Heart left ventricle (tissue), 16 donors: ENCODE measurements around the gene TJP1. TPM values are rescaled to one million over a fixed set of nuclear protein-coding genes. Genes with fewer than 3 reads are reported as not detected.
A peak's percentile ranks its signal among the peaks of the same experiment; 100 is the strongest.

Experiments used
- ATAC-seq, 4 donors: fragments of 200-7000 bp; cut with Tn5 transposase; one replicate each; pipeline ENCODE4 v1.9.1; 2020 to 2022; ENCODE audit warnings: moderate library complexity in 4 of 4, mild to moderate bottlenecking in 3 of 4, moderate number of reproducible peaks in 1 of 4
- DNase-seq, 5 donors: peaks; one replicate each; pipeline ENCODE4 v3.0.0-alpha.2; 2020
- H3K27ac ChIP-seq, 12 donors: fragments of 200-600 bp; sonication (generic) in 4 of 12; one replicate each; pipeline versions ENCODE4 v1.5.0 to v1.8.0; 2016 to 2022; ENCODE audit warnings: mild to moderate bottlenecking in 2 of 12
- H3K27me3 ChIP-seq, 9 donors: fragments of 200-600 bp; sonication (generic) in 2 of 9; one replicate each; pipeline versions ENCODE4 v1.5.1 to v1.8.0; 2016 to 2022; ENCODE audit warnings: mild to moderate bottlenecking in 3 of 9
- H3K36me3 ChIP-seq, 9 donors: fragments of 200-600 bp; sonication (generic) in 2 of 9; one replicate each; pipeline versions ENCODE4 v1.5.0 to v1.8.0; 2018 to 2022; ENCODE audit warnings: mild to moderate bottlenecking in 2 of 9
- H3K4me1 ChIP-seq, 12 donors: fragments of 200-600 bp; sonication (generic) in 4 of 12; one replicate each; pipeline versions ENCODE4 v1.5.0 to v1.8.0; 2016 to 2022; ENCODE audit warnings: mild to moderate bottlenecking in 3 of 12
- H3K4me3 ChIP-seq, 12 donors: fragments of 200-600 bp; sonication (generic) in 4 of 12; one replicate each; pipeline versions ENCODE4 v1.5.0 to v1.8.0; 2017 to 2022; ENCODE audit warnings: mild to moderate bottlenecking in 9 of 12, moderate library complexity in 4 of 12
- H3K9me3 ChIP-seq, 12 donors: fragments of 200-600 bp; sonication (generic) in 4 of 12; one replicate each; pipeline versions ENCODE4 v1.5.0 to v1.8.0; 2016 to 2022; ENCODE audit warnings: mild to moderate bottlenecking in 1 of 12
- POLR2A ChIP-seq, 2 donors: fragments of 450-650 bp; IDR thresholded peaks; one replicate each; pipeline ENCODE4 v1.6.1; 2017; ENCODE audit warnings: antibody characterized with exemption in 2 of 2, mild to moderate bottlenecking in 2 of 2, moderate library complexity in 2 of 2
- WGBS, 4 donors: extraction: QIAGEN DNeasy Blood & Tissue Kit in 2 of 4; methylation state at CpG; one replicate each; pipeline versions ENCODE4 v1.1.5 to v1.1.7; 2013 to 2018; 5-methylcytosine and 5-hydroxymethylcytosine counted together
- intact Hi-C, 10 donors: fragments of 100-400 bp; cut with DNase I; formaldehyde crosslinking; loops; one replicate each; pipeline versions ENCODE4 v1.11.1 to v1.14.2; 2022
- polyA plus RNA-seq, 2 donors: library from polyadenylated mRNA; stranded (reverse); fragments of 200-250 nt; gene quantifications; one replicate each; pipeline ENCODE4 v1.2.3, GENCODE V29; 2013
- total RNA-seq, 9 donors: library from RNA; depleted of rRNA in 2 of 9; stranded (reverse); fragments of >200 nt in 2 of 9; fragmentation: NEBNext Ultra II Directional in 3 of 9; extraction: Animal tissue kit (Norgen Biotek cat#: 25700) in 3 of 9; gene quantifications; one replicate each; pipeline versions ENCODE4 v1.1.0 to v1.2.4, GENCODE V29; 2016 to 2023
- TF ChIP-seq, protein P1 (sequence below), 12 donors: fragments of 200-600 bp; sonication (generic) in 4 of 12; IDR thresholded peaks; one replicate each; pipeline versions ENCODE4 v1.5.0 to v1.8.0; 2018 to 2022; ENCODE audit warnings: antibody characterized with exemption in 12 of 12, mild to moderate bottlenecking in 5 of 12
- donor health status: ischemic (EF 13 %, LVEDD 7.1; RV severe dilation, severe dysfunction).
- donor health status: healthy with polysubstance abuse.
- donor health status: DM: no; HTN: yes; CAD: no.
- donor health status: DM: no; HTN: no; CAD: no.
- donor health status: ischemic (EF 25% LVEDD 6.9; RV normal size, moderate dysfunction).
- donor health status: ischemic (EF 25% LVEDD 5.7; RV mildly dilated, moderate dysfunction).
- donor health status: healthy.
- donor health status: DM: yes; HTN: yes; CAD: no.
- donor health status: ischemic (EF 35%, LVEDD 5.7; RV mildly dilated, moderate dysfunction).
- donor health status: nonischemic (EF 11% LVEDD 7.7; RV severe dilation, severe dysfunction).
- donor health status: DM: yes; HTN: yes; CAD: no.
- donor health status: PGD.
- donor health status: ischemic (EF 29% LVEDD 5.4; RV normal size, mild dysfunction).
- donor health status: nonischemic (EF 23%, LVEDD 6.1; RV moderate dilation, normal function).

TJP1 gene
- total and polyA plus RNA-seq, 11 donors: 26.8 to 159 (median 105) TPM

DNA sequence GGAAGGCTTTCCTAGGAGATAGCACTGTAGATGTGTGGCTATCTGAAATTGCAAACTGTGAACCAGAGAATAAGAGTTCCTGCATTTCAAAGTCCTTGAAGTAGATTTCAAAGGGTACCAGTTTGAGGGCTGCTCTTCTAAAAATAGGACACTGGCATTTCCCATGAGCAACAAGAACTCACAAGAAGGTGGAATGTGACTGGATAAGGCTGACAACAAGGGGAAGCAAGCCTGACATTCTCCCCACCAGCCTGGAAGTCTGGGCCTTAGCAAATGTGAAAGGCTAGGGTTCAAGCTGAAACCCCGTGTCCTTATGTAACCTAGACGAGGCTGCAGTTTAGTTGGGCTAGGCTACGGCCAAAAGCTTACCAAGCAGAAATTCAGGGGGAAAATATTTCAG, 18.7 kb upstream of the TJP1 start:
- Histone ChIP-seq H3K9me3 (no peaks in the 10 kb centered on the region), H3K27ac (peak overlapping the region; percentile 53 to 95 (median 74)), H3K27me3 (peaks cover 0 to 3% (median 0%) of the 10 kb centered on the region in 9 donors), H3K4me3 (no peak overlapping the region), H3K4me1 (peaks cover 0 to 44% (median 14%) of the 10 kb centered on the region in 12 donors), H3K36me3 (no peaks in the 10 kb centered on the region)
- intact Hi-C loops: no loop called here
- TF ChIP-seq, protein P1, sequence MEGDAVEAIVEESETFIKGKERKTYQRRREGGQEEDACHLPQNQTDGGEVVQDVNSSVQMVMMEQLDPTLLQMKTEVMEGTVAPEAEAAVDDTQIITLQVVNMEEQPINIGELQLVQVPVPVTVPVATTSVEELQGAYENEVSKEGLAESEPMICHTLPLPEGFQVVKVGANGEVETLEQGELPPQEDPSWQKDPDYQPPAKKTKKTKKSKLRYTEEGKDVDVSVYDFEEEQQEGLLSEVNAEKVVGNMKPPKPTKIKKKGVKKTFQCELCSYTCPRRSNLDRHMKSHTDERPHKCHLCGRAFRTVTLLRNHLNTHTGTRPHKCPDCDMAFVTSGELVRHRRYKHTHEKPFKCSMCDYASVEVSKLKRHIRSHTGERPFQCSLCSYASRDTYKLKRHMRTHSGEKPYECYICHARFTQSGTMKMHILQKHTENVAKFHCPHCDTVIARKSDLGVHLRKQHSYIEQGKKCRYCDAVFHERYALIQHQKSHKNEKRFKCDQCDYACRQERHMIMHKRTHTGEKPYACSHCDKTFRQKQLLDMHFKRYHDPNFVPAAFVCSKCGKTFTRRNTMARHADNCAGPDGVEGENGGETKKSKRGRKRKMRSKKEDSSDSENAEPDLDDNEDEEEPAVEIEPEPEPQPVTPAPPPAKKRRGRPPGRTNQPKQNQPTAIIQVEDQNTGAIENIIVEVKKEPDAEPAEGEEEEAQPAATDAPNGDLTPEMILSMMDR (IDR thresholded peaks at IDR 0.05): no peak
- TF ChIP-seq POLR2A (IDR thresholded peaks at IDR 0.05): no peak
- WGBS, 4 donors: 39 to 48% (median 44%) methylated on average over 3 of the region's 3 CpGs
- ATAC-seq: peak; percentile 93 to 94 (median 94)
- peak in 3 of 5 donors; percentile 29 to 57 (median 44) for DNase-seq

DNA sequence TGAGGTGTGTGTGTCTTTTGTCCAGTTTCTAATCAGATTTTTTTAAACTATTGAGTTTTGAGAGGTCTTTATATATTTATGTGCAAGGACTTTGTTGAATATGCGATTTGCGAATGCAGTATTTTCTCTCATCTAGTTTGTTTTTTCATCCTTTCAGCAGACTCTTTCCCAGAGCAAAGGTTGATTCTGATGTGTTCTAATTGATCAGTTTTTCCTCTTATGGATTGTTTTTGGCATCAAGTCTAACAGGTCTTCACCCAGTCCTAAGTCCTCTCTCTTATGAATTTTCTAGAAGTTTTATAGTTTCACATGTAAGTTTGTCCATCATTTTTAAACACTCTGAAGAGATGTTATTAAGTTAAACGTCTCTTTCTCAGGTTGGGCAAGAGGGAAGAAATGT, 17.8 kb upstream of the TJP1 start:
- H3K4me3 ChIP-seq: no peak overlapping the region
- intact Hi-C loops: no loop called here
- peaks cover 0 to 3% (median 0%) of the 10 kb centered on the region in 9 donors for H3K27me3 ChIP-seq
- ATAC-seq (no peak), DNase-seq (no peak)
- no peaks in the 10 kb centered on the region for H3K9me3 ChIP-seq
- peaks cover 0 to 52% (median 20%) of the 10 kb centered on the region in 12 donors for H3K4me1 ChIP-seq
- peak overlapping the region in 10 of 12 donors; percentile 59 to 95 (median 78) for H3K27ac ChIP-seq
- WGBS, 4 donors: 78 to 82% (median 79%) methylated on average over 3 of the region's 3 CpGs
- H3K36me3 ChIP-seq: no peaks in the 10 kb centered on the region
- TF ChIP-seq POLR2A (IDR thresholded peaks at IDR 0.05): no peak
- TF ChIP-seq, protein P1 (IDR thresholded peaks at IDR 0.05): no peak

DNA sequence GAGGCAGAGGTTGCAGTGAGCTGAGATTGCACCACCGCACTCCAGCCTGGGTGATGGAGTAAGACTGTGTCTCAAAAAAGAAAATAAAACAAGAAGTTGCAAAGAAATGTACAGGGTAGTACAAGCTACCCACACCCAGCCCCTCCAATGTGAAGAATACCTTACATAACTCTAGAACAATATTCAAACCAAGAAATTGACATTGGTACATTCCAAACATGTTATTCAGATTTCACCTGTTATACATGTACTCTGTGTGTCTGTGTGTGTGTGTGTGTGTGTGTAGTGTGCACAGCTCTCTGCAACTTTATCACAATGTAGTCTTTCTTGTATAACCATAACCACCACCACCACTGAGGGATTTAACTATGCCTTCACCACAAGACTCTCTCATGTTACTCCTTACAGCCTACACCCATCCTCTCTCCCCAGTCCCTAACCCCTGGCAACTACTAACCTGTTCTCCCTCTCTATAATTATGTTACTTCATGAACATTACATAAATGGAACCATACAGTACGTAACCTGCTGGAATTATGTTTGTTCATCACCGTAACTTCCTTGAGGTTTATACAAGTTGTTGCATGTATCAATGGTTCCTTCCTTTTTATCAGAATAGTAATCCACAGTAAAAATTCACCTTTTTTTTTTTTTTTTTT, 16.2 kb upstream of the TJP1 start:
- H3K4me1 ChIP-seq: peaks cover 0 to 51% (median 25%) of the 10 kb centered on the region in 12 donors
- TF ChIP-seq, protein P1 (IDR thresholded peaks at IDR 0.05): no peak
- no peak for TF ChIP-seq POLR2A (IDR thresholded peaks at IDR 0.05)
- intact Hi-C loops: loop anchor here in 1 of 10 donors (5.0 kb wide), 1 partner anchor 34 kb away; no protein-coding TSS in a partner anchor

DNA sequence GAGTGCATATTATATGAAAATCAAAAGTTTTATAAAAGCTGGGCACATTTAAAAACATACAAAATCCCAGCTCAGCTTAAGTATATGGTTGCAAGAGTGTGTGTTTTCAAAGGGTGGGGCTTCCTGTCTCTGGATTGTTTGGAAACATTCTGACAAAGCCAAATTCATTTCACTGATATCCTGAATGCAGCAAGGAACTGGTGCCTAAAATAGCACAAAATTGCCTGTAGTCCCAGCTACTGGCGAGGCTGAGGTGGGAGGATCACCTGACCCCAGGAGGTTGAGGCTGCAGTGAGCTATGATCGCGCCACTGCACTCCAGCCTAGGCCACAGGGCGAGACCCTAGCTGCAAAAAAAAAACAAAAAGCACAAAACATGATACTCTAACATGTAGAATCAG, 13.0 kb upstream of the TJP1 start:
- ATAC-seq (peak; percentile 74 to 92 (median 84)), DNase-seq (peak in 4 of 5 donors; percentile 39 to 48 (median 42))
- intact Hi-C loops: loop anchor here in 1 of 10 donors (5.0 kb wide), 1 partner anchor 37 kb away; no protein-coding TSS in a partner anchor
- H3K27ac ChIP-seq: peak overlapping the region in 11 of 12 donors; percentile 43 to 78 (median 63)
- TF ChIP-seq, protein P1 (IDR thresholded peaks at IDR 0.05): no peak
- TF ChIP-seq POLR2A (IDR thresholded peaks at IDR 0.05): no peak
- peaks cover 0 to 5% (median 0%) of the 10 kb centered on the region in 12 donors for H3K9me3 ChIP-seq
- H3K4me1 ChIP-seq: peaks cover 0 to 45% (median 18%) of the 10 kb centered on the region in 12 donors
- H3K27me3 ChIP-seq: no peaks in the 10 kb centered on the region
- no peak overlapping the region for H3K4me3 ChIP-seq
- WGBS, 4 donors: 29 to 45% (median 38%) methylated on average over 4 of the region's 4 CpGs
- no peaks in the 10 kb centered on the region for H3K36me3 ChIP-seq

More for the DNA sequence above, 16.2 kb upstream of the TJP1 start:
- 95 to 99% (median 97%) methylated on average over 3 of the region's 3 CpGs for WGBS, 4 donors
- Histone ChIP-seq H3K27ac (peak overlapping the region in 1 of 12 donors; percentile 34), H3K4me3 (no peak overlapping the region), H3K9me3 (no peaks in the 10 kb centered on the region), H3K36me3 (no peaks in the 10 kb centered on the region), H3K27me3 (peaks cover 0 to 3% (median 0%) of the 10 kb centered on the region in 9 donors)
- ATAC-seq: no peak
- DNase-seq: no peak
